ENCODE data around the gene TEX28.

GRCh38 chrX:154320406-154320805 is 25.5 kb upstream of the TEX28 start:
- TF ChIP-seq CTCF (IDR thresholded peaks at IDR 0.05) (no peak), EZH2 (IDR thresholded peaks at IDR 0.05) (no peak)
